ENCODE results near the gene ZNF81.

The ZNF81 gene

DNA sequence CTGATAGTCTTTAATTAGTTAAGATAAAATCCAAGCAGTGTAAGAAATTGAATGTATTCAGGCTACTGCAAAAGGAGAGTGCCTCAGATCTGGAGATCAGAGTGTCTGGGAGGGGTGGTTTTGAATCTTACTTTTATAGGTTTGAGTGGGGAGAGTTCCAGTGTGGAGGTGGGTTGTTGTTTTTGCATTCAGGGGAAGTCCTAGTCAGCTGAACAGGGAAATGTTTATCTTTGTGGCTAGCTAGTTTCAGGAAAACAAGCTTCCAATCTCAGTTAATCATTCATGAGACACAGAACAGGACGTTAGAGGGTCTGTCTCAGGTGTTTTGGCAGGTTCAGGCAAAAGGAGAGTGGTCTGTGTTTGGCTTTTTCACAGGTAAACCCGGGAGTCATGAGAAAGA, 26.0 kb downstream of the ZNF81 start:
- Mint-ChIP-seq H3K4me1 (no peaks in the 10 kb centered on the region), H3K9me3 (no peaks in the 10 kb centered on the region), H3K36me3 (peaks cover 10% of the 10 kb centered on the region), H3K27ac (no peak overlapping the region), H3K4me3 (no peak overlapping the region), H3K27me3 (no peaks in the 10 kb centered on the region)
- ATAC-seq (ENCODE audit: low read depth) (no peak), DNase-seq (ENCODE audit: low spot score in 2 of 2) (no peak)

DNA sequence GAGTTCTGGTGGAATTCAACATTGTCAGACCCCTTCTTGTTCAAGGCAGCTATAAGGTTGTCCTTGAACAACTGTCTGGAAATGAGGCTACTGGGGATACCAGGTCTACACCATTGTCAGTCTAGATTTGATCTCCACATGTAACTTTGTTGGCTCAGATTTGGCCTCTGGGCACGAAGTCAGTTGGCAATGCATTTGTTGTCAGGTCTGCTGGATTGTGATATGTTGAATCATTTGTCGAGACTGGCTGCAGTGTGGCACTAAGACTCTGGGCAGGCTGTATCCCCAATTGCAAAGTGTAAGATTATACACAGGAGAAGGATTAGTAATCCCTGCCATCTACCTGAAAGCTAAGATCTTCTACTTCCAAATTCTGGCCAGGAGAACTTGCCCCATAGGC, 26.5 kb downstream of the ZNF81 start:
- ATAC-seq (ENCODE audit: low read depth) (no peak), DNase-seq (ENCODE audit: low spot score in 2 of 2) (no peak)
- no peaks in the 10 kb centered on the region for H3K9me3 Mint-ChIP-seq
- H3K27ac Mint-ChIP-seq = no peak overlapping the region
- H3K27me3 Mint-ChIP-seq = no peaks in the 10 kb centered on the region
- H3K4me1 Mint-ChIP-seq = no peaks in the 10 kb centered on the region
- no peak overlapping the region for H3K4me3 Mint-ChIP-seq
- peaks cover 7% of the 10 kb centered on the region for H3K36me3 Mint-ChIP-seq

DNA sequence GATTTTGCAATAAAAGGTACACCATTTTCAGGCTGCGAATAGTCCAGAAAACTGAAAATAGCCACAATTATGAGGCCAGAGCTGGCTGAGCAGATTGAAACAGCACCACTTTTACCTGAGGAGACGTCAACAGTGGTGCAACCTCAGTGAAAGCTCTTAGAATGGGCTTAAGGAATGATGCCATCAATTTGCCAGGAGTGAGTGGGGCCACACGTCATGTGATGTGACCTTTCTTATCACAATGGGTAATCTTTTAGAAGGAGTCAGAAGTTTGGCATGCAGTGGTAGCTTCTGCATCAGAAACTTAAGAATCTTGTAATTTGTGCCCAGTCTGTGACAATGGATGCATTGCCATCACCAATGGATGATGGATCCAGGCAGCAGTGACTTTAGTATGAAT, 27.6 kb downstream of the ZNF81 start:
- no peak overlapping the region for H3K27ac Mint-ChIP-seq
- H3K27me3 Mint-ChIP-seq = no peaks in the 10 kb centered on the region
- H3K4me1 Mint-ChIP-seq = no peaks in the 10 kb centered on the region
- peaks cover 10% of the 10 kb centered on the region for H3K36me3 Mint-ChIP-seq
- ATAC-seq (ENCODE audit: low read depth) (no peak), DNase-seq (ENCODE audit: low spot score in 2 of 2) (no peak)
- H3K4me3 Mint-ChIP-seq = no peak overlapping the region
- H3K9me3 Mint-ChIP-seq = no peaks in the 10 kb centered on the region

DNA sequence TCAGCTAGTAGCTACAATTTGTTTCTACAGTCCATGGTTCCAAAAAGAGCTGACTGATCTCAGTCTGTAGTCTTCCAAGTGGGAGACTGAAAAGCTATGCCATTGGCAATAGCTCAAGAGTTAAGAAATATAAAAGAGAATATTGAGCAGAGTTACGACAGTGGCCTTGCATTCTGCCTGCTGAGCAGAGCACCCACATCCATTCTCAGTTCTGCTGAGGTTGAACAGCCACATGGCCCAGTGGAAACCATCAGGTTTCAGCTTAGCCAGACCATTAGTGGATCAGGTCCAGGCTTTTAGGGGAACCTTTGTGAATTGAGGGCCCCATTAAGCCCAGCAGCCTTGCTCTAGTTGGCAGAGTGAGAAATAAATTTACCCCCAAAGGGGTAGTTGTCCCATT, 28.1 kb downstream of the ZNF81 start:
- Mint-ChIP-seq H3K27ac (no peak overlapping the region), H3K36me3 (peaks cover 10% of the 10 kb centered on the region), H3K4me3 (no peak overlapping the region), H3K9me3 (no peaks in the 10 kb centered on the region), H3K4me1 (no peaks in the 10 kb centered on the region), H3K27me3 (no peaks in the 10 kb centered on the region)
- ATAC-seq (ENCODE audit: low read depth) = no peak
- DNase-seq (ENCODE audit: low spot score in 2 of 2) = no peak

DNA sequence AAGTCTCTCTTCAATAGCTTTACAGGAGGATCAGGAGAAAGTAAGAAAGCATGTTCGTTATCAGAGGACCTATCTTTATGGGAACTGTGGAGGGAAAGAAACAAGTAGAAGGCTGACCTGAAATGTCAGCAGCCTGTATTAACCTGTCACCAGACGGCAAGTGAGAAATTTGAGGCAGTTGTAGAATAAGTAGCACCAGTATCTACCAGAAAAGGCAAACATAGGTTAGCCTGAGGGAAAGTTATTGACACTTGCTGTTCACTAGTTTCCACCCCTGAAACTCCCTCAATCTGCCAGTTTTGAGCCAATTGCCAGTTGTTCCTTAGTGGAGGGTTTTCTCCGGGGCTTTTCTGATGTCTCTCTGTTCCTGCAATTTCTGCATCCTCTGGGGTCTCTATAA, 36.4 kb downstream of the ZNF81 start:
- H3K9me3 Mint-ChIP-seq = peaks cover 2% of the 10 kb centered on the region
- no peak for DNase-seq (ENCODE audit: low spot score in 2 of 2)
- no peaks in the 10 kb centered on the region for H3K4me1 Mint-ChIP-seq
- no peak overlapping the region for H3K27ac Mint-ChIP-seq
- no peak for ATAC-seq (ENCODE audit: low read depth)
- peaks cover 37% of the 10 kb centered on the region for H3K36me3 Mint-ChIP-seq
- no peaks in the 10 kb centered on the region for H3K27me3 Mint-ChIP-seq
- H3K4me3 Mint-ChIP-seq = no peak overlapping the region

DNA sequence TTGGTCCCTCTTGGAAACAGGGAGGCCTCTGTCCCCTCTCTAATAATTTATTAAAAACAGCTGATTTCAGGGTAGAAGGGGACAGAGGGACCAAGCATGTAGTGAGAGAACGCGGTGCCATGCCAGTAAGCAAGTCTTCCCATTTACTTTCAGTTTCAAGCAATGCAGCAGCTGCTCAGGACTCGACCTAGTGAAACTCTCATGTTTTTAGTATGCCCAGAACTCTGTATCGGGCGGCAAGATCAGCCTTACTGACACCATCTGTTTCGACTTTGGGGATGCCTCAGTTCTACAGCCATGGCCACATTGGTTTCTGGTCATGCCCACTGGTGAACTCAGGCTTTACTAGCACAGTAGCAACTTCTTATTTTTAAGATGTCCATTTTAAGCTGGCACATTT, 40.6 kb downstream of the ZNF81 start:
- Mint-ChIP-seq H3K36me3 (peaks cover 44% of the 10 kb centered on the region), H3K9me3 (peaks cover 3% of the 10 kb centered on the region), H3K27ac (no peak overlapping the region), H3K27me3 (no peaks in the 10 kb centered on the region), H3K4me3 (peak overlapping the region; percentile 27), H3K4me1 (peaks cover 3% of the 10 kb centered on the region)
- DNase-seq (ENCODE audit: low spot score in 2 of 2) (no peak), ATAC-seq (ENCODE audit: low read depth) (peak; percentile 31)

DNA sequence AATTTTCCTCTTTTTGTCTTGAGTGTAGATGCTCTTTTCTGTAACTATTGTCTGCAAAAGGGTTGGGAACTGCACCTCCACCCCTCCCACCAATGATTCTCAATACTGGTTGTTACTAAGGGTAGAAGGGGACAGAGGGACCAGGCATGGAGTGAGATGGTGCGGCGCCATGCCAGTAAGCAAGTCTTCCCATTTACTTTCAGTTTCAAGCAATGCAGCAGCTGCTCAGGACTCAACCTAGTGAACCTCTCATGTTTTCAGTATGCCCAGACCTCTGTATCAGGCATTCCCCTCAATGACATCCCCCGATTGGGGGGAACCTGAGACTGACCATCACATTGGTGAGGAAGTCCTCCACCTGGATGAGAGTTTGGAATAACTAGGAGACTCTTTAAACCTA, 41.5 kb downstream of the ZNF81 start:
- no peaks in the 10 kb centered on the region for H3K27me3 Mint-ChIP-seq
- H3K4me1 Mint-ChIP-seq = peaks cover 3% of the 10 kb centered on the region
- H3K9me3 Mint-ChIP-seq = peaks cover 2% of the 10 kb centered on the region
- no peak for DNase-seq (ENCODE audit: low spot score in 2 of 2)
- no peak overlapping the region for H3K27ac Mint-ChIP-seq
- no peak overlapping the region for H3K4me3 Mint-ChIP-seq
- ATAC-seq (ENCODE audit: low read depth) = no peak
- H3K36me3 Mint-ChIP-seq = peaks cover 39% of the 10 kb centered on the region

DNA sequence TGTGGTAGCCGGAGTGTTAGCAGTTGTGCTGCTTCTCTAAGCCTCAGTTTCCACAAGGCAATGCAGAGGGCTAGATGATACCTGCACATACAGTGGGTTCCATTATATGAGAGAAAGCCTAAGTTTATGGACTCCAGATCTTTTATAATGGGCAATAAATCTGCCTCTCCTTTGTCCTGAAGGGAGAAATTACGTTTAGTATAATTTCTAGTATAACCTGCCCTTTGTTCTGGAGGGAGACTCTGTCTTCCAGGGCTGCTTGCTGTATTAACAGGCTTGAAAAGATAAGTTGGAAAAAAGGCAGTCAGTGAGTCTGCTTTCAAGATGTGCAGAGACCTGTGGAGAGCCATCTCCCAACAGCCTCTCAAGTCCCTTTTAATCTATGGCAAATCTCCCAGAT, 42.8 kb downstream of the ZNF81 start:
- Mint-ChIP-seq H3K27ac (no peak overlapping the region), H3K36me3 (peaks cover 32% of the 10 kb centered on the region), H3K4me1 (peaks cover 3% of the 10 kb centered on the region), H3K9me3 (peaks cover 2% of the 10 kb centered on the region), H3K4me3 (no peak overlapping the region), H3K27me3 (no peaks in the 10 kb centered on the region)
- no peak for ATAC-seq (ENCODE audit: low read depth)
- no peak for DNase-seq (ENCODE audit: low spot score in 2 of 2)

DNA sequence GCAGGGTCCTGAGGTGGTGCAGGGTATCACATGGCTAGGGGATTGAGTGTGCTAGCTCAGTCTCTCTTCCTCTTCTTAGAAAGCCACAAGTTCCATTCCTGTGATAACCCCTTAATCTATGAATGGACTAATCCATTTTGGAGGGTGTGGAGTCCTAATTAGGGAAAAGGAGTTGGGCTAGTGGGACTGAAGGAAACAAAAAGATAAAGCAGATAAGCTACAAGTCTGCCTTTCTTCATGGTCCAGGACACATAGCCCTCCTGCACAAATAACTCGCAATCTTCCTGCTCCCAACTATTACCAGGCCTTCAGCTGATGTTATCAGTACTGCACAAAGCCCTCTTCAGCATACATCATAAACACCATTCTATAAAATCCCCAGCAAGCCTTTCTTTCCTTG, 44.2 kb downstream of the ZNF81 start:
- Mint-ChIP-seq H3K9me3 (peaks cover 2% of the 10 kb centered on the region), H3K27me3 (no peaks in the 10 kb centered on the region), H3K4me1 (peaks cover 3% of the 10 kb centered on the region), H3K27ac (no peak overlapping the region), H3K4me3 (no peak overlapping the region), H3K36me3 (peaks cover 27% of the 10 kb centered on the region)
- DNase-seq (ENCODE audit: low spot score in 2 of 2) = no peak
- no peak for ATAC-seq (ENCODE audit: low read depth)

DNA sequence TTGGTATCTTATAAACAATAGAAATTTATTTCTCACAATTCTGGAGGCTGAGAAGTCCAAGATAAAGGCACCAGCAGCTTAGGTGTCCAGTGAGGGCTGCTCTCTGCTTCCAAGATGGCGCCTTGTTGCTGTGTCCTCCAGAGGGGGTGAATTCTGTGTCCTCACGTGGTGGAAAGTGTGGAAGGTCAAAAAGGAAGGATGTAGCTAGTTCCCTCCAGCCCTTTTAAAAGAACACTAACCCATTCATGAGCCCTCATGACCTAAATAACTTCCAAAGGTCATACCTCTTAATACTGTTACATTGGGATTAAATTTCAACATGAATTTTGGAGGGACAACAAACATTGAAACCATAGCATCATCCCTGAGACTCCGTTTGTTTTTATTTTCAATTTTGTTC, 48.8 kb downstream of the ZNF81 start:
- Mint-ChIP-seq H3K9me3 (no peaks in the 10 kb centered on the region), H3K27ac (no peak overlapping the region), H3K27me3 (no peaks in the 10 kb centered on the region), H3K4me3 (no peak overlapping the region), H3K4me1 (peaks cover 3% of the 10 kb centered on the region), H3K36me3 (peaks cover 39% of the 10 kb centered on the region)
- ATAC-seq (ENCODE audit: low read depth) = no peak
- no peak for DNase-seq (ENCODE audit: low spot score in 2 of 2)

DNA sequence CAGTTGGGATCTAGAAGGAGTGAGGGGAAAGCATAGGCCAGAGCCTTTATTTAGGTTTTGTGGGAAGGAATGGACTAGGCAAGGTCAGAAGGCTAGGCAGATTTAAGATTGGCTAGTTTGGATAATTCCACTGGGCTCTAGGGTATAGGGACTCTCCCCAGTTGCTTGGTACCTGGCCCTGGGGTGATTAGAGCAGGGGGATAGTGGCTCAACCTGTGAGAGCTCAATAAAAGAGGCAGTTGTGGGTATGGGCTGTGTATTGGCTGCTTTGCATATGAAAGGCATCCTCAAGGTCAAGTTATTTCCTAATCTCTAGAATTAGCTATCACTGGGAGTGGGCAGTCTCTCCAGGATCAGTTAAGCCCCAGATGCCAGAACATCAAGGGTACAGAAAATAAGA, 61.3 kb downstream of the ZNF81 start:
- Mint-ChIP-seq H3K27me3 (no peaks in the 10 kb centered on the region), H3K4me1 (peaks cover 9% of the 10 kb centered on the region), H3K27ac (no peak overlapping the region), H3K9me3 (no peaks in the 10 kb centered on the region), H3K36me3 (peaks cover 17% of the 10 kb centered on the region), H3K4me3 (no peak overlapping the region)
- DNase-seq (ENCODE audit: low spot score in 2 of 2) (no peak), ATAC-seq (ENCODE audit: low read depth) (no peak)

DNA sequence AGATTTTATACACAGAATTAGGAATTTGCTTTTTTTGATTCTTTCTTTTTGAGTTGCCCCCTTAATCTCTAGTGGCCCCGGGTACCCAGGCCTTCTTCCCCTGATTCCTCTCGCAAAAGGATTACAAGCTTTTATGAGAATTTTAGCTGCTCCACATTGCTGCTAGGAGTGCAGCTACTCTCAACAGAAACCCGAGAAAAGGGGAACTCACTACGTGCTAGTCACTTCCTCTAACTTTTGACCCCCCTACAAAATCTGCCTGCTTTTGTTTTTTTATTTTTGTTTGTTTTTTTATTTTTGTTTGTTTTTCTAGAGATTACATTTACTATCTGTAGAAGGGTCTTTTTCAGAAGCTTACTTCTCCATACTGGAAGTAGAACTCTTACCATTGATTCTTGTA, 64.1 kb downstream of the ZNF81 start:
- ATAC-seq (ENCODE audit: low read depth) = peak; percentile 88
- DNase-seq (ENCODE audit: low spot score in 2 of 2) = peak in 1 of 2 donors; percentile 1
- H3K9me3 Mint-ChIP-seq = no peaks in the 10 kb centered on the region
- H3K27ac Mint-ChIP-seq = peak overlapping the region; percentile 47
- H3K36me3 Mint-ChIP-seq = peaks cover 5% of the 10 kb centered on the region
- no peak overlapping the region for H3K4me3 Mint-ChIP-seq
- peaks cover 9% of the 10 kb centered on the region for H3K4me1 Mint-ChIP-seq
- no peaks in the 10 kb centered on the region for H3K27me3 Mint-ChIP-seq

DNA sequence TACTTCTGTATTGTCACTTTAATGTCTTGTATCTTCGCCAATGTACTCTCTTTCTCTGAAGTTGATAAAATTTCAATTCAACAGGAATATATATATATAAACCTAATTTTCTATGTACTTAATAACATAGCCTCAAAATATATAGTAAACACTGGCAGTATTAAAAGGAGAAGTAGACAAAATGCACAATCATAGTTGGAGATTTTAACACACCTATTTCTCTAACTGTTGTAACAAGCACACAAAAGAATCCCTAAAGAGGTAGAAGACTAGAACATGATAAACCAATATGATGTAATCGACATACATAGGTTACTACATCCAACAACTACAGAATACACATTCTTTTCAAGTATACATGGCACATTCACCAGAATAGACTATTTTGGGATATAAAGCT, 65.5 kb downstream of the ZNF81 start:
- DNase-seq (ENCODE audit: low spot score in 2 of 2) = no peak
- Mint-ChIP-seq H3K4me1 (peaks cover 9% of the 10 kb centered on the region), H3K36me3 (no peaks in the 10 kb centered on the region), H3K9me3 (no peaks in the 10 kb centered on the region), H3K4me3 (no peak overlapping the region), H3K27me3 (no peaks in the 10 kb centered on the region), H3K27ac (no peak overlapping the region)
- ATAC-seq (ENCODE audit: low read depth) = no peak

DNA sequence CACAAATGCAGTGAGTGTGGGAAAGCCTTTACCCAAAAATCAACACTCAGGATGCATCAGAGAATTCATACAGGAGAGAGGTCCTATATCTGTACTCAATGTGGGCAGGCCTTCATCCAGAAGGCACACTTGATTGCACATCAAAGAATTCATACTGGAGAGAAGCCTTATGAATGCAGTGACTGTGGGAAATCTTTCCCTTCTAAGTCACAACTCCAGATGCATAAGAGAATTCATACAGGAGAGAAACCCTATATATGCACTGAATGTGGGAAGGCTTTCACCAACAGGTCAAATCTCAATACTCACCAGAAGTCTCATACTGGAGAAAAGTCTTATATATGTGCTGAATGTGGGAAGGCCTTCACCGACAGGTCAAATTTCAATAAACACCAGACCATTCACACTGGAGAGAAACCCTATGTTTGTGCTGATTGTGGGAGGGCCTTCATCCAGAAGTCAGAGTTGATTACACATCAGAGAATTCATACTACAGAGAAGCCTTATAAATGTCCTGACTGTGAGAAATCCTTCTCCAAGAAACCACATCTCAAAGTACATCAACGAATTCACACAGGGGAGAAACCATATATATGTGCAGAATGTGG, 79.3 kb downstream of the ZNF81 start:
- Mint-ChIP-seq H3K9me3 (peaks cover 13% of the 10 kb centered on the region), H3K36me3 (peaks cover 40% of the 10 kb centered on the region), H3K4me1 (no peaks in the 10 kb centered on the region), H3K4me3 (no peak overlapping the region), H3K27ac (no peak overlapping the region), H3K27me3 (no peaks in the 10 kb centered on the region)
- DNase-seq (ENCODE audit: low spot score in 2 of 2) (no peak), ATAC-seq (ENCODE audit: low read depth) (no peak)

DNA sequence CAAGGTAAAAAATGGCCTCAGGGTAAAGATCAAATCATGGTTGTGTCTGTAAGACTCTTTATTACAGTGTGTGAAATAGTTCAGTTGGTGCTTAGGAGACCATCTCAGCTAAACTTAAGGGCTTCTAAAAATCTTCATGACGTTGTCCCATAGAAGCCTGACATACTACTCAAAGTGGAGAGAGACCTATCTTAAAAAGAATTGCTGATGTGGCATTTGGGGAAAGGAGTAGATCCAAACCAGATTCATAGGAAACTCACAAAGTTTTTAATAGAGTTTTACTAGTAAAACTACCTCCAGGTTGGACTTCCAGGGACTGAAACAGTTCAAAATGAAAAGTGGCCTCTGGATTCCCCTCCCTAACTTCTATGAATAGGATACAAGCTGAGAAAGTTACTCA, 81.6 kb downstream of the ZNF81 start:
- no peaks in the 10 kb centered on the region for H3K27me3 Mint-ChIP-seq

More for the DNA sequence above, 81.6 kb downstream of the ZNF81 start:
- DNase-seq (ENCODE audit: low spot score in 2 of 2) (no peak), ATAC-seq (ENCODE audit: low read depth) (no peak)
- peaks cover 34% of the 10 kb centered on the region for H3K36me3 Mint-ChIP-seq
- no peaks in the 10 kb centered on the region for H3K4me1 Mint-ChIP-seq
- H3K27ac Mint-ChIP-seq = no peak overlapping the region
- H3K9me3 Mint-ChIP-seq = peaks cover 13% of the 10 kb centered on the region
- H3K4me3 Mint-ChIP-seq = no peak overlapping the region

Measured in memory B cell (primary cell).